Liver (tissue), 9 donors: ENCODE results near the gene TRPT1. TPM values are rescaled to one million over a fixed set of nuclear protein-coding genes. Genes with fewer than 3 reads are reported as not detected.

Experiments
- DNase-seq: peaks from one replicate; pipeline ENCODE4 v3.0.0-alpha.2; 2017; ENCODE audit warnings: low spot score
- H3K27ac ChIP-seq, 2 donors: one replicate each; pipeline ENCODE4 v1.7.0; 2013; ENCODE audit warnings: inconsistent platforms in 2 of 2, low read length in 2 of 2, control low read depth in 1 of 2, low read depth in 1 of 2, mild to moderate bottlenecking in 1 of 2
- H3K27me3 ChIP-seq, 4 donors: one replicate each; pipeline versions ENCODE4 v1.6.1 to v1.7.0; 2013; ENCODE audit warnings: low read length in 3 of 4, inconsistent platforms in 1 of 4, mild to moderate bottlenecking in 1 of 4, moderate library complexity in 1 of 4; ENCODE audit not compliant: control insufficient read depth in 4 of 4, insufficient read depth in 4 of 4
- H3K36me3 ChIP-seq, 4 donors: one replicate each; pipeline versions ENCODE4 v1.6.1 to v1.7.0; 2013; ENCODE audit warnings: low read length in 3 of 4, mild to moderate bottlenecking in 3 of 4, low read depth in 1 of 4, moderate library complexity in 1 of 4; ENCODE audit not compliant: control insufficient read depth in 4 of 4, insufficient read depth in 3 of 4
- H3K4me1 ChIP-seq, 4 donors: one replicate each; pipeline versions ENCODE4 v1.6.1 to v1.7.0; 2013; ENCODE audit warnings: low read length in 3 of 4, mild to moderate bottlenecking in 3 of 4, moderate library complexity in 1 of 4; ENCODE audit not compliant: control insufficient read depth in 4 of 4, insufficient read depth in 4 of 4
- H3K4me3 ChIP-seq, 3 donors: one replicate each; pipeline versions ENCODE4 v1.6.1 to v1.7.0; 2013; ENCODE audit warnings: low read length in 3 of 3, control low read depth in 1 of 3, low read depth in 1 of 3, mild to moderate bottlenecking in 1 of 3
- H3K9ac ChIP-seq, 2 donors: one replicate each; pipeline ENCODE4 v1.7.0; 2013; ENCODE audit warnings: low read length in 2 of 2, mild to moderate bottlenecking in 2 of 2, moderate library complexity in 2 of 2, control low read depth in 1 of 2, low read depth in 1 of 2
- H3K9me3 ChIP-seq, 4 donors: one replicate each; pipeline versions ENCODE4 v1.6.1 to v1.7.0; 2013; ENCODE audit warnings: low read length in 3 of 4; ENCODE audit not compliant: control insufficient read depth in 4 of 4
- ATF3 ChIP-seq: IDR thresholded peaks from 2 replicates; pipeline ENCODE4 v1.6.1; 2016; ENCODE audit warnings: antibody characterized with exemption
- EGR1 ChIP-seq, 2 donors: IDR thresholded peaks; 2 replicates each; pipeline ENCODE4 v1.6.1; 2016 to 2018; ENCODE audit warnings: antibody characterized with exemption in 2 of 2, low read depth in 2 of 2
- FOXA1 ChIP-seq: IDR thresholded peaks from 2 replicates; pipeline ENCODE4 v1.6.1; 2016; ENCODE audit warnings: antibody characterized with exemption
- FOXA2 ChIP-seq: IDR thresholded peaks from 2 replicates; pipeline ENCODE4 v1.6.1; 2016; ENCODE audit warnings: antibody characterized with exemption
- GABPA ChIP-seq, 2 donors: IDR thresholded peaks in 1 of 2; conservative IDR thresholded peaks in 1 of 2; 2 replicates each; pipeline ENCODE4 v1.6.1; 2016; ENCODE audit warnings: antibody characterized with exemption in 2 of 2, mild to moderate bottlenecking in 1 of 2, moderate library complexity in 1 of 2
- HNF4A ChIP-seq, 2 donors: conservative IDR thresholded peaks; 2 replicates each; pipeline ENCODE4 v1.6.1; 2016; ENCODE audit warnings: antibody characterized with exemption in 2 of 2, mild to moderate bottlenecking in 2 of 2
- HNF4G ChIP-seq: IDR thresholded peaks from 2 replicates; pipeline ENCODE4 v1.6.1; 2016; ENCODE audit warnings: antibody characterized with exemption
- JUND ChIP-seq, 2 donors: IDR thresholded peaks; 2 replicates each; pipeline ENCODE4 v1.6.1; 2016; ENCODE audit warnings: antibody characterized with exemption in 2 of 2
- MAX ChIP-seq: IDR thresholded peaks from 2 replicates; pipeline ENCODE4 v1.6.1; 2016; ENCODE audit warnings: antibody characterized with exemption
- NR2F2 ChIP-seq: IDR thresholded peaks from 2 replicates; pipeline ENCODE4 v1.6.1; 2016; ENCODE audit warnings: antibody characterized with exemption
- RAD21 ChIP-seq, 2 donors: IDR thresholded peaks; 2 replicates each; pipeline ENCODE4 v1.6.1; 2016; ENCODE audit warnings: antibody characterized with exemption in 2 of 2, mild to moderate bottlenecking in 2 of 2
- REST ChIP-seq: IDR thresholded peaks from 2 replicates; pipeline ENCODE4 v1.6.1; 2016; ENCODE audit warnings: antibody characterized with exemption, mild to moderate bottlenecking
- RXRA ChIP-seq, 2 donors: IDR thresholded peaks; 2 replicates each; pipeline ENCODE4 v1.6.1; 2017 to 2018; ENCODE audit warnings: antibody characterized with exemption in 2 of 2, mild to moderate bottlenecking in 1 of 2
- TAF1 ChIP-seq: conservative IDR thresholded peaks from 2 replicates; pipeline ENCODE4 v1.6.1; 2016; ENCODE audit warnings: antibody characterized with exemption, mild to moderate bottlenecking
- YY1 ChIP-seq: IDR thresholded peaks from 2 replicates; pipeline ENCODE4 v1.6.1; 2016; ENCODE audit warnings: antibody characterized with exemption, mild to moderate bottlenecking
- ZBTB33 ChIP-seq: IDR thresholded peaks from 2 replicates; pipeline ENCODE4 v1.6.1; 2016; ENCODE audit warnings: antibody characterized with exemption
- WGBS: extraction: QIAGEN DNeasy Blood & Tissue Kit; methylation state at CpG from one replicate; pipeline ENCODE4 v1.1.7; 2013; 5-methylcytosine and 5-hydroxymethylcytosine counted together
- polyA plus RNA-seq, 2 donors: library from polyadenylated mRNA; stranded (reverse) in 1 of 2; unstranded in 1 of 2; fragments of 200-250 nt in 1 of 2; fragments of >200 nt in 1 of 2; fragmentation: Nextera tagmentation in 1 of 2; extraction: Ambion mirVana in 1 of 2; gene quantifications; one replicate each; pipeline versions ENCODE4 v1.2.1 to v1.2.3, GENCODE V29; 2013 to 2015
- total RNA-seq, 2 donors: library from RNA; depleted of rRNA; stranded (reverse); fragments of >200 nt; gene quantifications; one replicate each; pipeline ENCODE4 v1.2.3, GENCODE V29; 2014
- TF ChIP-seq, protein P1 (sequence below): fragments of 150-350 bp; IDR thresholded peaks from 2 replicates; pipeline ENCODE4 v1.5.1; 2017; ENCODE audit warnings: improper control_type of control experiment, low read depth, low read length; ENCODE audit not compliant: missing input control
- donor health status: healthy.
- donor health status: healthy.
- donor health status: healthy.
- donor health status: healthy.
- donor health status: healthy.

The TRPT1 gene
- total and polyA plus RNA-seq, 4 donors, result 14.0 to 37.8 (median 20.8) TPM

DNA sequence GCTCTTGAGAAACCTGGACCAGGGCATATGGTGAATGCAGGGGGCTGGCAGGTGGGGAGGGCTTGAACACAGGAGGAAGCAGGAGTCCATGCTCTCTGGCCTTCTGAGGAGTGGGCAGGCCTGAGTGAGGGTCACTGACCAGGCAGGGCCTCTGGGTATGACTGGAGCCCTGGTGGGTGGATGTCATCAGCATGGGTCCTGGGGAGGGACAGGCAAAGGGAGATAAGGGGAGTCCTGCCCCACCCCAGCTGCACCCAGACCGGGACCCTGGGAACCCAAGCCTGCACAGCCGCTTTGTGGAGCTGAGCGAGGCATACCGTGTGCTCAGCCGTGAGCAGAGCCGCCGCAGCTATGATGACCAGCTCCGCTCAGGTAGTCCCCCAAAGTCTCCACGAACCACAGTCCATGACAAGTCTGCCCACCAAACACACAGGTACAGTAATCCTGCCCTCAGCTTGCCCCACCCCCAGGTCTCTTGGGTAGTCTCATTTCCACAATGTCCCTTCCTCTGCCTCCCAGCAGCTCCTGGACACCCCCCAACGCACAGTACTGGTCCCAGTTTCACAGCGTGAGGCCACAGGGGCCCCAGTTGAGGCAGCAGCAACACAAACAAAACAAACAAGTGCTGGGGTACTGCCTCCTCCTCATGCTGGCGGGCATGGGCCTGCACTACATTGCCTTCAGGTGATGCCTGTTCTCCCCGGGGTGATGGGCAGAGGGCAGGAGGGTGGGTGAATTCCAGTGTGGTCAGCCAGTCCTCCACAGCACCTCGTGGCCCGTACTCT is 6.4 kb upstream of the TRPT1 start (continued):
- TF ChIP-seq, protein P1, sequence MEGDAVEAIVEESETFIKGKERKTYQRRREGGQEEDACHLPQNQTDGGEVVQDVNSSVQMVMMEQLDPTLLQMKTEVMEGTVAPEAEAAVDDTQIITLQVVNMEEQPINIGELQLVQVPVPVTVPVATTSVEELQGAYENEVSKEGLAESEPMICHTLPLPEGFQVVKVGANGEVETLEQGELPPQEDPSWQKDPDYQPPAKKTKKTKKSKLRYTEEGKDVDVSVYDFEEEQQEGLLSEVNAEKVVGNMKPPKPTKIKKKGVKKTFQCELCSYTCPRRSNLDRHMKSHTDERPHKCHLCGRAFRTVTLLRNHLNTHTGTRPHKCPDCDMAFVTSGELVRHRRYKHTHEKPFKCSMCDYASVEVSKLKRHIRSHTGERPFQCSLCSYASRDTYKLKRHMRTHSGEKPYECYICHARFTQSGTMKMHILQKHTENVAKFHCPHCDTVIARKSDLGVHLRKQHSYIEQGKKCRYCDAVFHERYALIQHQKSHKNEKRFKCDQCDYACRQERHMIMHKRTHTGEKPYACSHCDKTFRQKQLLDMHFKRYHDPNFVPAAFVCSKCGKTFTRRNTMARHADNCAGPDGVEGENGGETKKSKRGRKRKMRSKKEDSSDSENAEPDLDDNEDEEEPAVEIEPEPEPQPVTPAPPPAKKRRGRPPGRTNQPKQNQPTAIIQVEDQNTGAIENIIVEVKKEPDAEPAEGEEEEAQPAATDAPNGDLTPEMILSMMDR, result no peak

GRCh38 chr11:64231546-64231945 is 5.6 kb upstream of the TRPT1 start:
- Histone ChIP-seq H3K9ac (no peak overlapping the region), H3K36me3 (no peaks in the 10 kb centered on the region), H3K4me1 (peaks cover 15 to 50% (median 32%) of the 10 kb centered on the region in 4 donors), H3K27me3 (no peaks in the 10 kb centered on the region), H3K4me3 (no peak overlapping the region), H3K9me3 (no peaks in the 10 kb centered on the region), H3K27ac (no peak overlapping the region)
- DNase-seq, result no peak
- WGBS, result 90% methylated on average over 7 of the region's 7 CpGs
- no peak for TF ChIP-seq EGR1 (IDR thresholded peaks at IDR 0.05; ENCODE audit: low read depth in 2 of 2)
- TF ChIP-seq ATF3, result no peak
- no peak for TF ChIP-seq TAF1
- no peak for TF ChIP-seq REST
- TF ChIP-seq MAX, result no peak
- no peak for TF ChIP-seq YY1
- no peak for TF ChIP-seq RAD21 (IDR thresholded peaks at IDR 0.05)
- TF ChIP-seq RXRA (IDR thresholded peaks at IDR 0.05), result no peak
- no peak for TF ChIP-seq JUND (IDR thresholded peaks at IDR 0.05)
- TF ChIP-seq FOXA2, result no peak

DNA sequence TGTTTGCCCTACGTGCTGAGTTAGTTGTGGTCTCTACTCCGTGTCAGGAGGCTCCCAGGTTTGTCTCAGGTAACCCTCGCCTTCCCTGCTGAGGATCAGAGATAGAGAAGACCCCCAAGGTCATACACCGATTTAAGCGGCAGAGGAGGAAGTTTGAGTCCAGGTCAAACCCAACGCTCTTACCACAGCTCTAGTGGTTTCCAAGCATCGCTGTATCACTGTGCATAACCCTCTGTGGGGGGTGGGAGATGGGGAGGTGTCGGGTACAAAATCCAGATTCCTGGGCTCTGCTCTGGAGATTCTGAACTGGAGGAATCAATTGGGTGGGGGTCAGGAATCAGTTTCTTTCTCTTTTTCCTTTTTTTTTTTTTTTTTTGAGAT is 5.0 kb upstream of the TRPT1 start:
- Histone ChIP-seq H3K4me3 (peak overlapping the region; percentile 36 to 79 (median 67)), H3K27me3 (no peaks in the 10 kb centered on the region), H3K9ac (peak overlapping the region in 1 of 2 donors; percentile 52), H3K27ac (peak overlapping the region; percentile 88 to 92), H3K36me3 (no peaks in the 10 kb centered on the region), H3K4me1 (peaks cover 16 to 52% (median 33%) of the 10 kb centered on the region in 4 donors), H3K9me3 (no peaks in the 10 kb centered on the region)
- 7% methylated on average over 8 of the region's 8 CpGs for WGBS
- TF ChIP-seq HNF4A (conservative IDR thresholded peaks at IDR 0.05) (no peak), TAF1 (no peak), NR2F2 (no peak), RAD21 (IDR thresholded peaks at IDR 0.05) (no peak), REST (no peak), EGR1 (IDR thresholded peaks at IDR 0.05; ENCODE audit: low read depth in 2 of 2) (no peak), GABPA (IDR thresholded peaks at IDR 0.05 in 1 of 2, conservative IDR thresholded peaks at IDR 0.05 in 1 of 2) (no peak), ZBTB33 (no peak), FOXA2 (no peak), FOXA1 (no peak), JUND (IDR thresholded peaks at IDR 0.05) (no peak), HNF4G (no peak), ATF3 (no peak)
- no peak for DNase-seq
